MM.1S (cell line): ENCODE measurements around the gene SEC31B.

ENCODE experiments used
- EZH2 ChIP-seq: fragments of 300-600 bp; sonication (generic); optimal IDR thresholded peaks from 2 replicates; pipeline ENCODE3; 2017; ENCODE audit warnings: low read depth, mild to moderate bottlenecking, antibody characterized with exemption, low read length, mixed read lengths
- EZH2phosphoT487 ChIP-seq: fragments of 300-600 bp; sonication (generic); IDR thresholded peaks from 2 replicates; pipeline ENCODE4 v1.6.1; 2018; ENCODE audit warnings: antibody characterized with exemption, low read length
- TF ChIP-seq, protein P1 (sequence below): fragments of 300-600 bp; sonication (generic); IDR thresholded peaks from 2 replicates; pipeline ENCODE4 v1.5.1; 2016; ENCODE audit warnings: antibody characterized with exemption, low read length, mixed read lengths

- TF ChIP-seq, protein P1, sequence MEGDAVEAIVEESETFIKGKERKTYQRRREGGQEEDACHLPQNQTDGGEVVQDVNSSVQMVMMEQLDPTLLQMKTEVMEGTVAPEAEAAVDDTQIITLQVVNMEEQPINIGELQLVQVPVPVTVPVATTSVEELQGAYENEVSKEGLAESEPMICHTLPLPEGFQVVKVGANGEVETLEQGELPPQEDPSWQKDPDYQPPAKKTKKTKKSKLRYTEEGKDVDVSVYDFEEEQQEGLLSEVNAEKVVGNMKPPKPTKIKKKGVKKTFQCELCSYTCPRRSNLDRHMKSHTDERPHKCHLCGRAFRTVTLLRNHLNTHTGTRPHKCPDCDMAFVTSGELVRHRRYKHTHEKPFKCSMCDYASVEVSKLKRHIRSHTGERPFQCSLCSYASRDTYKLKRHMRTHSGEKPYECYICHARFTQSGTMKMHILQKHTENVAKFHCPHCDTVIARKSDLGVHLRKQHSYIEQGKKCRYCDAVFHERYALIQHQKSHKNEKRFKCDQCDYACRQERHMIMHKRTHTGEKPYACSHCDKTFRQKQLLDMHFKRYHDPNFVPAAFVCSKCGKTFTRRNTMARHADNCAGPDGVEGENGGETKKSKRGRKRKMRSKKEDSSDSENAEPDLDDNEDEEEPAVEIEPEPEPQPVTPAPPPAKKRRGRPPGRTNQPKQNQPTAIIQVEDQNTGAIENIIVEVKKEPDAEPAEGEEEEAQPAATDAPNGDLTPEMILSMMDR: peak; percentile 74
- TF ChIP-seq EZH2: no peak
- TF ChIP-seq EZH2phosphoT487: no peak
Measured at GRCh38 chr10:100508691-100509150, 10.9 kb downstream of the SEC31B start.
